ENCODE data around the gene MGA.

GRCh38 chr15:41629463-41629862 lies 30.7 kb upstream of the MGA start:
- TF ChIP-seq BHLHE40 (IDR thresholded peaks at IDR 0.05; ENCODE audit: low read depth, low read length) (no peak), ELK1 (IDR thresholded peaks at IDR 0.05; ENCODE audit: low read depth, low read length) (no peak), PBX3 (IDR thresholded peaks at IDR 0.05) (no peak), CEBPB (IDR thresholded peaks at IDR 0.05) (no peak), USF2 (IDR thresholded peaks at IDR 0.05) (no peak), POLR2A (IDR thresholded peaks at IDR 0.05; ENCODE audit: low read length) (no peak), CTCF (IDR thresholded peaks at IDR 0.05) (no peak), KDM1A (IDR thresholded peaks at IDR 0.05; ENCODE audit: low read depth) (no peak), MAZ (IDR thresholded peaks at IDR 0.05; ENCODE audit: borderline replicate concordance, low read depth, low read length) (no peak)
